IPS-20b (cell line): Measurements from ENCODE around the gene MCM8.

Source experiments
- H3K27ac ChIP-seq: one replicate; pipeline ENCODE4 v1.5.1; 2013; ENCODE audit warnings: low read length
- H3K27me3 ChIP-seq: 2 replicates; pipeline ENCODE4 v1.6.1; 2013; ENCODE audit warnings: mild to moderate bottlenecking, low read length, inconsistent platforms; ENCODE audit not compliant: insufficient read depth
- H3K36me3 ChIP-seq: 2 replicates; pipeline ENCODE4 v1.6.1; 2013; ENCODE audit warnings: low read depth, mild to moderate bottlenecking, inconsistent platforms, low read length, moderate library complexity; ENCODE audit not compliant: insufficient read depth
- H3K4me1 ChIP-seq: 2 replicates; pipeline ENCODE4 v1.6.1; 2013; ENCODE audit warnings: mild to moderate bottlenecking, control low read depth, inconsistent platforms, low read length, moderate library complexity; ENCODE audit not compliant: insufficient read depth
- H3K4me3 ChIP-seq: 2 replicates; pipeline ENCODE4 v1.5.1; 2013; ENCODE audit warnings: mild to moderate bottlenecking, low read length, inconsistent platforms
- H3K9ac ChIP-seq: 2 replicates; pipeline ENCODE4 v1.6.1; 2013; ENCODE audit warnings: low read depth, mild to moderate bottlenecking, inconsistent platforms, low read length, moderate library complexity
- H3K9me3 ChIP-seq: 2 replicates; pipeline ENCODE4 v1.6.1; 2013; ENCODE audit warnings: mild to moderate bottlenecking, low read depth, low read length, inconsistent platforms; ENCODE audit not compliant: insufficient read depth

The MCM8 gene

GRCh38 chr20:5950271-5951031 is at the start of gene MCM8, which contains the start of gene TRMT6:
Gene MCM8, plus strand, starts transcription at chr20:5950652. Its CDS starts 1,364 bp downstream, at chr20:5952016.
Gene TRMT6, minus strand, starts transcription at chr20:5950533. Its CDS starts 128 bp downstream, at chr20:5950405.
- H3K36me3 ChIP-seq, result peaks cover 63% of the 10 kb centered on the region
- H3K27ac ChIP-seq, result peak within 1 kb of the TSS; percentile 80
- no peaks in the 10 kb centered on the region for H3K27me3 ChIP-seq
- peak within 1 kb of the TSS; percentile 95 for H3K4me3 ChIP-seq
- no peaks in the 10 kb centered on the region for H3K9me3 ChIP-seq
- H3K9ac ChIP-seq, result peak within 1 kb of the TSS; percentile 91
- peaks cover 11% of the 10 kb centered on the region for H3K4me1 ChIP-seq

GRCh38 chr20:5900908-5901307 is 49.5 kb upstream of the MCM8 start:
- no peaks in the 10 kb centered on the region for H3K9me3 ChIP-seq
- no peak overlapping the region for H3K27ac ChIP-seq
- no peaks in the 10 kb centered on the region for H3K4me1 ChIP-seq
- H3K27me3 ChIP-seq, result 0 out of 2 replicates have a peak, but pooled peaks cover 5% of the 10 kb centered on the region
- no peak overlapping the region for H3K4me3 ChIP-seq
- no peaks in the 10 kb centered on the region for H3K36me3 ChIP-seq
- no peak overlapping the region for H3K9ac ChIP-seq

- Histone ChIP-seq H3K9me3 (no peaks in the 10 kb centered on the region), H3K4me1 (peaks cover 4% of the 10 kb centered on the region; the same call in 1 of the 2 replicates), H3K27me3 (peaks cover 12% of the 10 kb centered on the region), H3K36me3 (no peaks in the 10 kb centered on the region), H3K9ac (no peak overlapping the region), H3K27ac (no peak overlapping the region), H3K4me3 (no peak overlapping the region)
These were observed 41.5 kb upstream of the MCM8 start for GRCh38 chr20:5908981-5909380.

GRCh38 chr20:5910186-5910585 is 40.3 kb upstream of the MCM8 start:
- Histone ChIP-seq H3K4me3 (peak overlapping the region; percentile 83; the same call in 1 of the 2 replicates), H3K4me1 (peaks cover 4% of the 10 kb centered on the region; the same call in 1 of the 2 replicates), H3K27ac (no peak overlapping the region), H3K9me3 (no peaks in the 10 kb centered on the region), H3K9ac (no peak overlapping the region), H3K36me3 (no peaks in the 10 kb centered on the region), H3K27me3 (peaks cover 12% of the 10 kb centered on the region)

GRCh38 chr20:5913166-5913565 is 37.3 kb upstream of the MCM8 start:
- no peak overlapping the region for H3K4me3 ChIP-seq
- H3K36me3 ChIP-seq, result no peaks in the 10 kb centered on the region
- no peak overlapping the region for H3K9ac ChIP-seq
- H3K27ac ChIP-seq, result no peak overlapping the region
- H3K4me1 ChIP-seq, result peaks cover 4% of the 10 kb centered on the region; the same call in 1 of the 2 replicates
- peaks cover 12% of the 10 kb centered on the region for H3K27me3 ChIP-seq
- H3K9me3 ChIP-seq, result no peaks in the 10 kb centered on the region

GRCh38 chr20:5914859-5915258 is 35.6 kb upstream of the MCM8 start:
- Histone ChIP-seq H3K9me3 (no peaks in the 10 kb centered on the region), H3K27me3 (peaks cover 12% of the 10 kb centered on the region), H3K9ac (no peak overlapping the region), H3K4me3 (no peak overlapping the region), H3K27ac (no peak overlapping the region), H3K36me3 (no peaks in the 10 kb centered on the region), H3K4me1 (peaks cover 14% of the 10 kb centered on the region)

GRCh38 chr20:5918856-5919625 is 31.4 kb upstream of the MCM8 start:
- H3K4me3 ChIP-seq, result no peak overlapping the region
- no peaks in the 10 kb centered on the region for H3K9me3 ChIP-seq
- no peaks in the 10 kb centered on the region for H3K27me3 ChIP-seq
- peaks cover 12% of the 10 kb centered on the region for H3K4me1 ChIP-seq
- no peak overlapping the region; the same call in 1 of the 2 replicates for H3K9ac ChIP-seq
- H3K36me3 ChIP-seq, result no peaks in the 10 kb centered on the region
- no peak overlapping the region for H3K27ac ChIP-seq

GRCh38 chr20:5919626-5920544 is 30.6 kb upstream of the MCM8 start:
- Histone ChIP-seq H3K4me3 (no peak overlapping the region), H3K9me3 (no peaks in the 10 kb centered on the region), H3K36me3 (no peaks in the 10 kb centered on the region), H3K27ac (no peak overlapping the region), H3K27me3 (no peaks in the 10 kb centered on the region), H3K4me1 (peaks cover 12% of the 10 kb centered on the region), H3K9ac (no peak overlapping the region)

GRCh38 chr20:5920581-5920980 is 29.9 kb upstream of the MCM8 start:
- Histone ChIP-seq H3K36me3 (no peaks in the 10 kb centered on the region), H3K9ac (no peak overlapping the region), H3K4me3 (no peak overlapping the region), H3K4me1 (peaks cover 12% of the 10 kb centered on the region), H3K27ac (no peak overlapping the region), H3K27me3 (no peaks in the 10 kb centered on the region), H3K9me3 (no peaks in the 10 kb centered on the region)

GRCh38 chr20:5923493-5923892 is 27.0 kb upstream of the MCM8 start:
- Histone ChIP-seq H3K36me3 (no peaks in the 10 kb centered on the region), H3K4me1 (peaks cover 12% of the 10 kb centered on the region), H3K27ac (no peak overlapping the region), H3K9me3 (no peaks in the 10 kb centered on the region), H3K4me3 (no peak overlapping the region), H3K9ac (no peak overlapping the region), H3K27me3 (no peaks in the 10 kb centered on the region)

- Histone ChIP-seq H3K27ac (no peak overlapping the region), H3K27me3 (no peaks in the 10 kb centered on the region), H3K9me3 (no peaks in the 10 kb centered on the region), H3K4me1 (no peaks in the 10 kb centered on the region), H3K36me3 (no peaks in the 10 kb centered on the region), H3K9ac (no peak overlapping the region), H3K4me3 (no peak overlapping the region)
These were observed 24.9 kb upstream of the MCM8 start for GRCh38 chr20:5925551-5925950.
